ENCODE measurements around the gene PDE4C.
A peak's percentile ranks its signal among the peaks of the same experiment; 100 is the strongest.

The PDE4C gene

GRCh38 chr19:18194554-18195238 is 31.5 kb downstream of the PDE4C start:
- no peak for DNase-seq

GRCh38 chr19:18194181-18194530 is 32.1 kb downstream of the PDE4C start:
- no peak for DNase-seq

DNA sequence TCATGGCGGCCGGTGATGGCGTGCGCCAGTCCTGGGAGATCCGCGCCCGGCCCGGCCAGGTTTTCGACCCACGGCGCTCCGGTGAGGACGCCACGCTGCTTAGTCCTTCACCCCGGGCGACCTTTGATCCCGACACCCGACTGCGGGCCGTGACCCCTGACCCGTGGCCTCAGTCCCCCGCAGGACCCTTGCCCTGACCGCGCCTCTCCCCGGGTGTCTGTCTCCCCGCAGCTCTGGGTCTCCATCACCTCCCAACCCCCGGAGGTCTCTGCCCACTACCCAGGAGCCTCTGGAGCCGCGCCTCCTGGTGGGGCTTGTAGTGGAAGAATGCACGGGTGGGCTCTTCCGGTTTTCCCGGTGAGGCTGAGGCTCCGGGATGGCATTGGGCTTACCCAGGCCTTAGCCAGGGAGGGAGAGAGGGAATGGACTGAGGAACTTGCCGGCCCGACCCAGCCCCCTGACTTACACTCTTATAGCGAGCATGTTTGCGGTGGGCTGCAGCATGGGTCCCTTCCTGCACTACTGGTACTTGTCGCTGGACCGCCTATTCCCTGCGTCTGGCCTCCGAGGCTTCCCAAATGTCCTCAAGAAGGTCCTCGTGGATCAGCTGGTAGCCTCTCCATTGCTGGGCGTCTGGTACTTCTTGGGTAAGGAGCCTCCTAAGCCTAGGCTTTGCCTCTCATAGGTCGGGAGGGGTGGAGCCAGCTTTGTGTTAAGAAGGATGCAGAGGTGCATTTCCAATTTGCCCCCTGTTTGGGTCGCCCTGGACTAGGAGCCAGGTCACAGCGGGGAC is 32.7 kb downstream of the PDE4C start:
- DNase-seq = no peak

GRCh38 chr19:18192673-18193387 is 33.4 kb downstream of the PDE4C start, which contains the start of gene MPV17L2:
Gene MPV17L2, plus strand, starts transcription at chr19:18193218. Its CDS starts 64 bp downstream, at chr19:18193282.
- peak; percentile 99 for DNase-seq

- no peak for DNase-seq
Measured at GRCh38 chr19:18191640-18192062, 34.6 kb downstream of the PDE4C start.

DNA sequence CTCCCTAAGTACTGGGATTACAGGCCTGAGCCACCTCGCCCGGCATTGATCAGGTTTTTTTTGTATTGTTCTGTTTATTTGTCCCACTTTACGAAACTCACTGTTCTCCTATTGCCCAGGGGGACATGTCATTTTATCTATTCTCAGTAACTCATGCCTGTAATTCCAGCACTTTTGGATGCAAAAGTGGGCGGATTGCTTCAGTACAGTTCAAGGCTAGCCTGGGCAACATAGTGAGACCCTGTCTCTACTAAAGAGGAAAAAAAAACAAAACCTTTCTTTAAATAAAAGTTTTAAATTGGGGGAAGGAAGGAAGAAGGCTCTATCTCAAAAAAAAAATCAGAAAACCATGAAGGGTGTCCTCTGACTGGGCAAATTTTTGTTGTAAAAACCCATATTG is 36.0 kb downstream of the PDE4C start:
- DNase-seq = no peak

DNA sequence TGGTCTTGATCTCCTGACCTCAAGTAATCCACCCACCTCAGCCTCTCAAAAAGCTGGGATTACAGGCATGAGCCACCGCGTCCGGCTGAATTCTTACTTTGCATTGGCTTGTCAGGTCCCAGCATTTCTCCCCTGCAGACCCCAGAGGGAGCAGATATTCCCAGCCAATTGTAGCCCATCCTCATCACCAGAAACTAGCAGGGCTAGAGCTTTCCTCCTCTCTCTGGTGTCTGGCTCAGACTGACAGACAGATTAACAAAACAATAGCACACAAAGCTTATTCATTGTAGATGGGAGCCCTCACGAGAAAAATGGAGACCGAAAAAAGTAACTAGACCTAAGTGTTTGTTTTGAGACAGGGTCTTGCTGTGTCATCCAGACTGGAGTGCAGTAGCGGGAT is 40.7 kb downstream of the PDE4C start:
- DNase-seq = no peak

GRCh38 chr19:18183529-18183928 is 42.7 kb downstream of the PDE4C start:
- no peak for DNase-seq

DNA sequence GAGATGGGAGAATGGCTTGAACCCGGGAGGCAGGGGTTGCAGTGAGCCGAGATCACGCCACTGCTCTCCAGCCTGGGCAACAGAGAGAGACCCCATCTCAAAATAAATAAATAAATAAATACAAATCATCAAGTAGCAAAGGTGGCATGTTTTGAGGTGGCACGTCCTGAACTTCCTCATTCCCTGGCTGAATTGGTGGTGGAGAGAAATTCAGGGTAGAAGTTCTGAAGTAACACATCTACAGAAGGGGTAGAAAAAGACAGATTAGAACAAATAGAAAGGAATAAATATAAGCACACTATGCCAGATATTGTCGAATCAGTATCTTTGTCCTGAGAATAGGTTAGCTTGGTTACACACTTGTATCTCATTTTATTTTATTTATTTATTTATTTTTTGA is 46.3 kb downstream of the PDE4C start:
- no peak for DNase-seq

DNA sequence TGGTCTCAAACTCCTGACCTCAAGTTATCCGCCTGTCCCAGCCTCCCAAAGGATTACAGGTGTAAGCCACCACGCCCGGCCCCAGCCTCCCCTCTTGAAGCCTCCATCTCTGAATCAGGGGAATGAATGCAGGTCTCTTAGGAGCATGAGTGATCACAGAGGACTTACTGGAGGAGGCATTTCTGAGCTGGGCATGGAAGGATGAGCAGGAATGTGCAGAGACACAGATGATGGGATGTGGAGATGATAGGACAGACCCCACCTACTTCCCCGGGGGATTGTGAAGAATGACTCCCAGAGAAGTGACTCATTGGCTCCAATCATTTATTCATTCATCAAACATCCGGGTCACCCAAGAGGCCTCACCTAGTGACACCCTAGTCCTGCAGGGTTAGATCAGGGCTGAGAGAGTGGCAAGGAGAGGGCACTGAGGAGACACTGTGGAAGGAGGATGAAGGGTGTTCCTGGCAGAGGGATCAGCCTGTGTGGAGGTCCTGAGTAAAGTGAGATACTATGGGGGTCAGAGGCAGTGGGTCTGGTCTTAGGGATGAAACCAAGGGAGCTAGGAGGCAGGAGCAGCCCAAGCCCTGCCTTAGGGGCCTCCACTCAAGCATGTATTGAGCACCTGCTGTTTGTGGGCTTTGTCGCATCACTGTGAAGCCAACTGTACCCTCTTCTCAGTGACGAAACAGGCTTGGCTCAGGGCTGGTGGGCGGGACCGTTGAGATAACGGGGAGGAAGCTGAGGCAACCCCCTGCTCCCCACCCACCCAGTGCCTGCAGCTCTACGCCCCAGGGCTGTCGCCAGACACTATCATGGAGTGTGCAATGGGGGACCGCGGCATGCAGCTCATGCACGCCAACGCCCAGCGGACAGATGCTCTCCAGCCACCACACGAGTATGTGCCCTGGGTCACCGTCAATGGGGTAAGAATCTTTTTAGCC is 49.6 kb downstream of the PDE4C start:
- no peak for DNase-seq

DNA sequence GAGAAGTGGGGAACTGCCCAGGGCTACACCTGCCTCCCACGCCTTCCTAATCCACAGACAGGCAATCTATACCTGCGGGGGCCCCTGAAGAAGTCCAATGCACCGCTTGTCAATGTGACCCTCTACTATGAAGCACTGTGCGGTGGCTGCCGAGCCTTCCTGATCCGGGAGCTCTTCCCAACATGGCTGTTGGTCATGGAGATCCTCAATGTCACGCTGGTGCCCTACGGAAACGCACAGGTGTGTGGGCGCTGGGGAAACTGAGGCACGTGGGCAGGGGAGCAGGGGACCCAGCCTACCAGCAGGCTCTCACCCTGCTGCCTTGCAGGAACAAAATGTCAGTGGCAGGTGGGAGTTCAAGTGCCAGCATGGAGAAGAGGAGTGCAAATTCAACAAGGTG is 51.3 kb downstream of the PDE4C start:
- no peak for DNase-seq

Data from NCI-H1048 (cell line).